ENCODE data around the gene HRG.

The HRG gene

DNA sequence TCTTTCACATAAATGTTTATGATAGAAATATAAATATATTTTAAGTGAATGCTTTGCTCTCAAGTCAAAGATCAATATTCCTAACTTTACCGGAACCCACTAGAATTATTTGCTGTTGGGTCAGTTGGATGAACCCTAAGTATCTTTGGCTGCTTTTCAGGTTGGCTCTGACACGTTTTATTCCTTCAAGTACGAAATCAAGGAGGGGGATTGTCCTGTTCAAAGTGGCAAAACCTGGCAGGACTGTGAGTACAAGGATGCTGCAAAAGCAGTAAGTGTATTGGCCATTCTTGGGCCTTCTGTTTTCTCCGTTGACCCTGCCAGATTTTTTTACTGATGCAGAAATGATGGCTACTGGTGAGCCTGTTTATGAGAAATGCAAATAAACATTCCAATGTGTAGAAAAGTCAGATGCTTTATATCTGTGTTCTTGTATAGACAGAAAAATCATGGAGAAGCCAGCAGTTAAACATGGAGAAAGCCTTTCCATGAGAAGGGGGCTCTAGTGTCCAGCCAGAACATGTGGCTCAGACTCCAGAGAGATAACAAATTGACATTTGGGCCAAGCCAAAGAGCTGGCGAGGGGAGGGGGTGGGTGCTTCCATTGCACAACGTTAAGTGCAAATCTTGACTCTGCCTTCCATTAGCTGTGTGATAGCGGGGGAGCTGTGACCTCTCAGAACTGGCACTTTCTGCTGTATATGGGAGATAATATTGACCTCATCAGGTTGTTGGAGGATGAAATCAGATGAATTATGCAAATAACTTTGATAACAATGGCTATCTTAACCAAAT lies 54.3 kb downstream of the HRG start:
- TF ChIP-seq, protein P1, sequence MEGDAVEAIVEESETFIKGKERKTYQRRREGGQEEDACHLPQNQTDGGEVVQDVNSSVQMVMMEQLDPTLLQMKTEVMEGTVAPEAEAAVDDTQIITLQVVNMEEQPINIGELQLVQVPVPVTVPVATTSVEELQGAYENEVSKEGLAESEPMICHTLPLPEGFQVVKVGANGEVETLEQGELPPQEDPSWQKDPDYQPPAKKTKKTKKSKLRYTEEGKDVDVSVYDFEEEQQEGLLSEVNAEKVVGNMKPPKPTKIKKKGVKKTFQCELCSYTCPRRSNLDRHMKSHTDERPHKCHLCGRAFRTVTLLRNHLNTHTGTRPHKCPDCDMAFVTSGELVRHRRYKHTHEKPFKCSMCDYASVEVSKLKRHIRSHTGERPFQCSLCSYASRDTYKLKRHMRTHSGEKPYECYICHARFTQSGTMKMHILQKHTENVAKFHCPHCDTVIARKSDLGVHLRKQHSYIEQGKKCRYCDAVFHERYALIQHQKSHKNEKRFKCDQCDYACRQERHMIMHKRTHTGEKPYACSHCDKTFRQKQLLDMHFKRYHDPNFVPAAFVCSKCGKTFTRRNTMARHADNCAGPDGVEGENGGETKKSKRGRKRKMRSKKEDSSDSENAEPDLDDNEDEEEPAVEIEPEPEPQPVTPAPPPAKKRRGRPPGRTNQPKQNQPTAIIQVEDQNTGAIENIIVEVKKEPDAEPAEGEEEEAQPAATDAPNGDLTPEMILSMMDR (IDR thresholded peaks at IDR 0.05; ENCODE audit: control insufficient read depth, extremely low read depth, insufficient read depth): no peak
- no peak for DNase-seq (ENCODE audit: low read depth)
- no peak overlapping the region for H3K4me3 ChIP-seq (ENCODE audit: low read depth, low read length)

DNA sequence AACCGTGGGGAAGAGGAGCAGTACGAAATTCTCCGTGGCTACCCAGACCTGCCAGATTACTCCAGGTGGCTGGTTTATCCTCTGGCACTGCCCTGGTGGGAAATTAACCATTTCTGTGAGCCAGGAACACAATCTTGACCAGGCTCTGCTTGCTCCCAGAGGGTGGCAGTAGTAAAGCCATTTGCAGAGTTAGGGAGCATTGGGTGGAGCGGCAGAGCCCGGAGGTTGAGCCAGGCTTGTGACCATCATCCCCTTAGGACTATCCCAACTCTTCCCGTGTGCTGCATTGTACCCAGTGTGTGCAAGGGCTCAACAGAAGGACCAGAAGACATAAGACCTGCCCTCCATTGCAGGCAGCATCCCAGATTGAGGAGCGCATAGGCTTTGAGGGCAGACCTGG lies 56.6 kb downstream of the HRG start:
- no peak for DNase-seq (ENCODE audit: low read depth)
- TF ChIP-seq, protein P1 (IDR thresholded peaks at IDR 0.05; ENCODE audit: control insufficient read depth, extremely low read depth, insufficient read depth): peak; percentile 18; the same call in 1 of the 2 replicates

DNA sequence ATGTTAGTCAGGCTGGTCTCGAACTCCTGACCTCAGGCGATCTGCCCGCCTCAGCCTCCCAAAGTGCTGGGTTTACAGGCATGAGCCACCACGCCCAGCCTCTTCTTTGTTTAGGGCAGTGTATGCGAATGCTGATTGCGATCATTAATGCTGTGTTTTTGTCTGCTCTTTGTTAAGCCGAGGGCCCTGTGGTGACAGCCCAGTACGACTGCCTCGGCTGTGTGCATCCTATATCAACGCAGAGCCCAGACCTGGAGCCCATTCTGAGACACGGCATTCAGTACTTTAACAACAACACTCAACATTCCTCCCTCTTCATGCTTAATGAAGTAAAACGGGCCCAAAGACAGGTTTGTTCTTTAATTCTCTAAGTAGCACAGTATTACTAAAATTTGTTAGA lies 59.1 kb downstream of the HRG start:
- no peak for DNase-seq (ENCODE audit: low read depth)
- no peak overlapping the region for H3K4me3 ChIP-seq (ENCODE audit: low read depth, low read length)
- TF ChIP-seq, protein P1 (IDR thresholded peaks at IDR 0.05; ENCODE audit: control insufficient read depth, extremely low read depth, insufficient read depth): no peak

More for the DNA sequence above, 56.6 kb downstream of the HRG start:
- no peak overlapping the region for H3K4me3 ChIP-seq (ENCODE audit: low read depth, low read length)

Measured in LNCaP clone FGC (cell line).